Measurements from ENCODE around the gene SFTPB.
A peak's percentile ranks its signal among the peaks of the same experiment; 100 is the strongest.

Gene SFTPB

DNA sequence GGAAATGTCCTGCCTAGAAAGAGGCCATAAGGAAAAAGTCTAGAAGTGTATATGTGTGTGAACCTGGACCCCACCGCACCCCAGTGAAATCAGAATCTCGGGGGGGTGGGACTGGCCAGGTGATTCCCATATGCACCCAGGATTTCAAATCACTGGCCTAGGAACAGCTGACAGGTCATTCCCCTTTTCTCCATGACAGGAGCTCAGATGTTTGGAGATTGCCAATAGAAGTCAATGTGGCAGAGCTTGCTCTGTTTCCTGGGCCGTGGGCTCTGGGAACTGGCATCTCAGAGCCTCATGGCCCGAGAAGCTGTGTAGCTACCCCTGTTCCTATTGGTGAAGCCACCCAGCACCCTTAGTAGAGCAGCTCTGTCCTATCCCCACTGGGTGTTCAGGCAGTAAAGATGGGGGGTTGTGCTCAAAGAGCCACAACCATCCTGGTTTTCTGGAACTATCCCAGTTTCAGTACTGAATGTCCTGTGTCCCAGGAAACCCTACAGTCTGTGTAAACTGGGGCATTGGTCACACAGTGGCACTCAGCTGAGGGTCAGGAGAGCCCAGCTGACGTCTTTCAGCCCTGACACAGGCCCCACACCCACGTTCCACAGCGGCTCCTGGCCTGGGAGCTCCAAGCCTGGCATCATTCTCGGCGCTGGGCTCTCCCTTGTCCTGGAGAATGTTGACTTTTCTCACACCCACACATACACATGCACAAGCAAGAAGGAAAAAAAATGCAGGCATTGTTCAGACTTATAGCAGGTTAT, 45.0 kb upstream of the SFTPB start:
- DNase-seq (ENCODE audit: low read depth): peak; percentile 86
- H3K4me3 ChIP-seq (ENCODE audit: control insufficient read depth, low read depth, low read length): no peak overlapping the region
- TF ChIP-seq, protein P1, sequence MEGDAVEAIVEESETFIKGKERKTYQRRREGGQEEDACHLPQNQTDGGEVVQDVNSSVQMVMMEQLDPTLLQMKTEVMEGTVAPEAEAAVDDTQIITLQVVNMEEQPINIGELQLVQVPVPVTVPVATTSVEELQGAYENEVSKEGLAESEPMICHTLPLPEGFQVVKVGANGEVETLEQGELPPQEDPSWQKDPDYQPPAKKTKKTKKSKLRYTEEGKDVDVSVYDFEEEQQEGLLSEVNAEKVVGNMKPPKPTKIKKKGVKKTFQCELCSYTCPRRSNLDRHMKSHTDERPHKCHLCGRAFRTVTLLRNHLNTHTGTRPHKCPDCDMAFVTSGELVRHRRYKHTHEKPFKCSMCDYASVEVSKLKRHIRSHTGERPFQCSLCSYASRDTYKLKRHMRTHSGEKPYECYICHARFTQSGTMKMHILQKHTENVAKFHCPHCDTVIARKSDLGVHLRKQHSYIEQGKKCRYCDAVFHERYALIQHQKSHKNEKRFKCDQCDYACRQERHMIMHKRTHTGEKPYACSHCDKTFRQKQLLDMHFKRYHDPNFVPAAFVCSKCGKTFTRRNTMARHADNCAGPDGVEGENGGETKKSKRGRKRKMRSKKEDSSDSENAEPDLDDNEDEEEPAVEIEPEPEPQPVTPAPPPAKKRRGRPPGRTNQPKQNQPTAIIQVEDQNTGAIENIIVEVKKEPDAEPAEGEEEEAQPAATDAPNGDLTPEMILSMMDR (conservative IDR thresholded peaks at IDR 0.05; ENCODE audit: control insufficient read depth, insufficient read depth, low read depth, low read length): no peak

DNA sequence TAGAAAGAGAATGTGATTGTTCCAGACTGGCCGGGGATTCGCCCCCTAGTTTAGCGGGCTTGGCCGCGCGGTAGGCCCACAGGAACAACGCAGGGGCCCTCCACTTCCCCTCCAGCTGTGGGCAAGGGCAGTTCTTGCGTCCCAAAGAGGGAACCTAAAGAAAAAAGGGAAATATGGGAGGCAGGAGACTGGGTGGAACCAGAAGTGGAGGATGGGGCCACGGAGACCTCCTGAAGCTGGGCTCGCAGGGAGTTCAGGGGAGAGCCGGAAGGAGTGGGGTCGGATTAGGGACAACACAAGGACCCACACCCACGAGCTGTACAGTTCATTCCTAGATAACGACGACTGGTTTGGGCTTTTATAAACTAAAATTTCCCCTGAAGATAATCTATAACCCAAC, 44.3 kb upstream of the SFTPB start:
- DNase-seq (ENCODE audit: low read depth): no peak
- no peak overlapping the region for H3K4me3 ChIP-seq (ENCODE audit: control insufficient read depth, low read depth, low read length)
- TF ChIP-seq, protein P1 (conservative IDR thresholded peaks at IDR 0.05; ENCODE audit: control insufficient read depth, insufficient read depth, low read depth, low read length): no peak

DNA sequence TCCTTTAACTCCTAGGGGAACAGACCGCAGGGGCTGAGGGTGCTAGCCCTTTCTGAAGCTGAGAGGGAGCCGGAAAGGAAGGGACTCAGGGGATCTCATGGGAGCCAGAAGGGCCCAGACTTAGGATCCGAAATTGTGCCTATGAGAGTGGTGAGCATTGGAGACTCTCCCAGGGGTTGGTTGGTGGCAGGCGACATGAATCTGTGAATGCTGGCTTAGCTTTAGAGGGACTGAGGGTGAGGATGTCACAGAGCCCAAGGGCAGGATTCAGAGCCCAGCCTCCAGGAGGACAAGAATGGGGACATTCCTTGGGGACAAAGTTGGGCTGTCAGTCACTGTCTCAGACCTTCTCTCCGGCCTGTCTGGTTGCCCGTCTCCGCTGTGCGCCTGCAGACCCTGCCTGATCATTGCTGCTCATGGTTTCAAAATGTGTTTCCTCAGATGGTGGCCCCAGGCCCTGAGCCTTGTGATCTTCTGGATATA, 43.6 kb upstream of the SFTPB start:
- no peak overlapping the region for H3K4me3 ChIP-seq (ENCODE audit: control insufficient read depth, low read depth, low read length)
- TF ChIP-seq, protein P1 (conservative IDR thresholded peaks at IDR 0.05; ENCODE audit: control insufficient read depth, insufficient read depth, low read depth, low read length): no peak
- DNase-seq (ENCODE audit: low read depth): no peak

DNA sequence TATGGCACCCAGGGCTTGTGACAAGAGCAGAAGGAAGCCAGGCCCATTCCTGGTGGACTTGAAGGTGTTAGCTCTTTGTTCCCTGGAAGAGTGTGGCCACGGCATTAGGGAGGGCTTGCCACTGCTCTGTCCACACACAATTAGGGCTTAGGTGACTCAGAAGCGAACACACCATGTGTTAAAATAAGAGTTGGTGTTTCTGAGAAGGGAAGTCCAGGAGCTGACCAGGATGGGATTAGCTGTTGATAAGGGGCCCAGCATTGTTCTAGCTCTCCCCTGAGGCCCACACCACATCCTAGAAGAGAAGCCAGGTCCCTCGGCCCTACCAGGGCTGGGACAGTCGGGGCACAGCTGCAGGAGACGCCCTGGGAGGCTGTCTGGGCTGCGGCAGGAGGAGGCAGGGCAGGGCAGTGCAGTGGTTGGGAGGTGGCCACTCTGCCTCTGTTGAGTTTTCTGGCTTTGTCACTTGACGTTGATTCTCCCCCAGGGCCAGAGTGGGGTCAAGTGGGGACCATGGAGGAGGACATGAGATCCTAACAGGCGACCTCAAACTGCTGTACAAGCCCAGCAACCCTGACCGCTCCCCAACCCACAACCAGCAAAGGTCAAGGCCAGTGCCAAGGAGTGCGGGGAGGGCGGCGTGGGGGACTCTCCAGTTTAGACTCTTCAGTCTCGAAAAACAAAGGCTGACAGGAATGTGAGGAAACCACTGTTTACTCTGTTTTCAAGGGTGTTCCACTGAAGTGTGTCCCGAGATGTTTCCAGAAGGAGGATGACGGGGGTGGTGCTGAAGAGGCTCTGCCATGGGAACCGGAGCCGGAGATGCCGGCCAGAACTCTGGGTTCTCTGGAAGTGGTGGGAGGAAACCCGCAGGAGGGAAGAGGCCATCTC, 42.9 kb upstream of the SFTPB start:
- DNase-seq (ENCODE audit: low read depth): peak; percentile 59

DNA sequence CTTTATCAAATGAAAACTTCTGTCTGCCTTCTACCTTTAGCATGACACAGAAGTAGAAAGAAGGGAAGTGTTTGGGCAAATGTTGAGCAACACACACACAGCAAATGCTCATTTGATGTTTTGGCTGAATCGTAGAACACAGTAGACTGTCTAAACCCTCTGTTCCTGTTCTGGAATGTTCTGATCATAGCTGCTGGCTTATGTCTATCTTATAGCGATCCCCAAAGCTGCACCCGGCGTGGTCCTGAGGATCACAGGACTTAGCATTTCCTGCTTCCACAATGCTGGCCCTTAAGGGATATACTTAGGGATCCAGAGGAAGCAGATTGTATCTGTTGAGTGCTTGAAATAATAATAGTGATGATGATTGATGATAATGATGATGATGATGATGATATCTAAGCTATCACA, 41.4 kb upstream of the SFTPB start:
- TF ChIP-seq, protein P1 (conservative IDR thresholded peaks at IDR 0.05; ENCODE audit: control insufficient read depth, insufficient read depth, low read depth, low read length): no peak
- no peak overlapping the region for H3K4me3 ChIP-seq (ENCODE audit: control insufficient read depth, low read depth, low read length)
- DNase-seq (ENCODE audit: low read depth): peak; percentile 39

More for the DNA sequence above, 42.9 kb upstream of the SFTPB start:
- TF ChIP-seq, protein P1 (conservative IDR thresholded peaks at IDR 0.05; ENCODE audit: control insufficient read depth, insufficient read depth, low read depth, low read length): no peak
- H3K4me3 ChIP-seq (ENCODE audit: control insufficient read depth, low read depth, low read length): no peak overlapping the region

DNA sequence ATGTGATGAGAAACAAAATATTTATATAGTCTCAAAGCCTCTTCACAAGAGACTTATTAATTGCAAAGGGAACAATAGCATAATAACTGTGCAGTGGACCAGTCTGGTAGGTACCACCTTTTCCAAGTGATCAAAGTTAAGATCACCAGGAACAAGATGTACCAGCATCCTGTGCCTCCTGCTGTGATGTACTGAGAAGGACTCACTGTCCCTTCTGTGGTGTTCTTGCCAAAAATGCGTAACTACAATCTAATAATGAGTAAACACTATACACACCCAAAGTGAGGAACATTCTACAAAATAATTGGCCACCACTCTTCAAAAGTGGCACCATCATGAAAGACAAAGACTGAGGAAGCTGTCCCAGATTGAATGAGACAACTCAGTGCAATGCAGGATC, 40.6 kb upstream of the SFTPB start:
- DNase-seq (ENCODE audit: low read depth): peak; percentile 49
- TF ChIP-seq, protein P1 (conservative IDR thresholded peaks at IDR 0.05; ENCODE audit: control insufficient read depth, insufficient read depth, low read depth, low read length): no peak
- no peak overlapping the region for H3K4me3 ChIP-seq (ENCODE audit: control insufficient read depth, low read depth, low read length)
